Measurements from ENCODE around the gene PTGER3. TPM values are rescaled to one million over a fixed set of nuclear protein-coding genes. Genes with fewer than 3 reads are reported as not detected.

Gene PTGER3
- total and polyA plus RNA-seq, 10 of the 15 experiments (the other 5 are each of a cell fraction or from before 2014, with no cell fraction given), result under 0.01 to 0.04 (median 0.02) TPM; not detected in 7

- TF ChIP-seq NR2C2 (IDR thresholded peaks at IDR 0.05; ENCODE audit: borderline replicate concordance, control insufficient read depth, insufficient read length, low read depth) (no peak), ZNF24 (IDR thresholded peaks at IDR 0.05) (no peak), MAX (IDR thresholded peaks at IDR 0.05; ENCODE audit: low read depth, low read length) (no peak), SIX5 (IDR thresholded peaks at IDR 0.05; ENCODE audit: low read depth, low read length, severe bottlenecking) (no peak), ZNF274 (IDR thresholded peaks at IDR 0.05; ENCODE audit: insufficient read depth, insufficient read length) (no peak), WRNIP1 (IDR thresholded peaks at IDR 0.05; ENCODE audit: borderline replicate concordance, low read depth, low read length) (no peak)
These were observed 69.0 kb downstream of the PTGER3 start (continued) for GRCh38 chr1:70978623-70979022.

- in situ Hi-C loops (cut with MboI), result no loop called here
- ATAC-seq, result no peak
- no TSS peak for BruUV-seq (replicated peaks)
- no peak overlapping the region for H3K4me3 ChIP-seq
- H3K36me3 ChIP-seq (ENCODE audit: control insufficient read depth in 2 of 2, insufficient read depth in 2 of 2, low read length in 1 of 2), result no peaks in the 10 kb centered on the region
- H2AFZ ChIP-seq (ENCODE audit: control insufficient read depth, low read depth, low read length), result no peak overlapping the region
- no peaks in the 10 kb centered on the region for H3K9me3 ChIP-seq (replicated peaks; ENCODE audit: control insufficient read depth, insufficient read depth, low read length)
- ChIA-PET SMC1A (ENCODE audit: uncharacterized antibody, unreplicated experiment) (no interaction called here), POLR2A (no interaction called here), CTCF (interaction anchor here (1.5 kb wide), 2 partner anchors 10 to 11 kb away, joined by 3 to 5 read pairs; no protein-coding TSS in a partner anchor), RAD21 (ENCODE audit: unreplicated experiment) (no interaction called here)
- 0% methylated on average over 3 of the region's 3 CpGs for WGBS (ENCODE audit: insufficient coverage, insufficient replicate concordance, low lambda C conversion rate, missing lambda C conversion rate)
- intact Hi-C loops (cut with micrococcal nuclease; ENCODE audit: unreplicated experiment), result no loop called here
- no peak for FAIRE-seq
- H3K9ac ChIP-seq (ENCODE audit: control insufficient read depth, insufficient read depth, low read length), result no peak overlapping the region
- H3K27ac ChIP-seq (ENCODE audit: control insufficient read depth, insufficient read depth), result no peak overlapping the region
- no peaks in the 10 kb centered on the region for H3K79me2 ChIP-seq (ENCODE audit: control insufficient read depth, insufficient read depth, low read length)
- H3K4me1 ChIP-seq (ENCODE audit: control insufficient read depth, insufficient read depth, low read length), result no peaks in the 10 kb centered on the region
- no peaks in the 10 kb centered on the region for H4K20me1 ChIP-seq (ENCODE audit: control insufficient read depth, insufficient read depth)
- no peak for DNase-seq (ENCODE audit: low read depth, low spot score)
- H3K27me3 ChIP-seq (replicated peaks in 1 of 2; ENCODE audit: control insufficient read depth in 2 of 2, insufficient read depth in 2 of 2, low read length in 1 of 2), result no peaks in the 10 kb centered on the region
- no peak overlapping the region for H3K4me2 ChIP-seq (ENCODE audit: control insufficient read depth, insufficient read depth)
- TF ChIP-seq SMAD1 (IDR thresholded peaks at IDR 0.05; ENCODE audit: low read depth, partially characterized antibody), result no peak
- TF ChIP-seq E2F4 (IDR thresholded peaks at IDR 0.05; ENCODE audit: low read depth, low read length), result no peak
- no peak for TF ChIP-seq MEF2B (IDR thresholded peaks at IDR 0.05; ENCODE audit: partially characterized antibody, poor library complexity, severe bottlenecking)
- no peak for TF ChIP-seq RELB (IDR thresholded peaks at IDR 0.05; ENCODE audit: low read depth)
- TF ChIP-seq RAD51 (IDR thresholded peaks at IDR 0.05), result no peak
- TF ChIP-seq CEBPZ (IDR thresholded peaks at IDR 0.05; ENCODE audit: low read depth, low read length), result no peak
- no peak for TF ChIP-seq RBBP5 (conservative IDR thresholded peaks at IDR 0.05)
- TF ChIP-seq JUNB (IDR thresholded peaks at IDR 0.05), result no peak
- TF ChIP-seq ZNF217 (IDR thresholded peaks at IDR 0.05), result no peak
- no peak for TF ChIP-seq SUZ12 (IDR thresholded peaks at IDR 0.05; ENCODE audit: unreplicated experiment)
- no peak for TF ChIP-seq EZH2 (IDR thresholded peaks at IDR 0.05; ENCODE audit: borderline replicate concordance, control insufficient read depth, low read depth, low read length)
- no peak for TF ChIP-seq SPI1 (IDR thresholded peaks at IDR 0.05; ENCODE audit: borderline replicate concordance, insufficient read depth, low read depth, low read length)
- TF ChIP-seq MTA3 (IDR thresholded peaks at IDR 0.05; ENCODE audit: borderline replicate concordance, low read length), result no peak
These were observed 70.0 kb downstream of the PTGER3 start for GRCh38 chr1:70977575-70977974.

Measured in GM12878 (cell line).